ENCODE data around the gene TAGLN2.
"Not testable (repeated sequence)": the region's sequence is repeated elsewhere in the genome, so short reads cannot be mapped to it uniquely, and the experiment has no call there.

The TAGLN2 gene

DNA sequence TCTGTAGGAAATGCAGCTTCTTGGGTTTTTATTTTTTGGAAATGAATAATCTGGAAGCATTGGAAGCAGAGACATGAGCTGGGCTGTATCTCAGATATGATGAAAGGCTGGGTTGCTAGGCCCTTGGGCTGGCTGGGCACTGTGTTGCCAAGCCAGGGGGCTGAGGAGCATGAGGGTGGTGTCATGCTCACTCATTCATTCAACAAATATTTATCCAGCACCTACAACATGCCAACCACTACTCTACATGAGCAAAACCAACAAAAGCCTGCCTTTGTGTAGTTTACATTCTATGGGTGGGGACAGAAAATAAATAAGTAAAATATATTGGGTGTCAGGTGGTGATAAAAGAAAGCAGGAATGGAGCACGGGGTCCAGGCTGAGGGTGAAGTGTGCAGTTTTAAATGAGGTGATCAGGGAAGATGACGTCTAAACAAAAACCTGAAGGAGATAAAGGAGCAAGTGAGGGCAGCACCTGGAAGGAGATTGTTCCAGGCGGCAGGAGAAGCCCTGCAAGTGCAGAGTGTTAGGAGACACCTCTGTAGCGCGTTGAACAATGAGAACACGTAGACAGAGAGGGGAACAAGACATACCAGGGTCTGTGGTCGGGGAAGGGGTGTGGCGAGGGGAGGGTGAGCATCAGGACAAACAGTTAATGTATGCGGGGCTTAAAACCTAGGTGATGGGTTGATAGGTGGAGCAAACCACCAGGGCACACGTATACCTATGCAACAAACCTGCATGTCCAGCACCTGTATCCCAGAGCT lies 10.9 kb downstream of the TAGLN2 start:
- TF ChIP-seq, protein P1, sequence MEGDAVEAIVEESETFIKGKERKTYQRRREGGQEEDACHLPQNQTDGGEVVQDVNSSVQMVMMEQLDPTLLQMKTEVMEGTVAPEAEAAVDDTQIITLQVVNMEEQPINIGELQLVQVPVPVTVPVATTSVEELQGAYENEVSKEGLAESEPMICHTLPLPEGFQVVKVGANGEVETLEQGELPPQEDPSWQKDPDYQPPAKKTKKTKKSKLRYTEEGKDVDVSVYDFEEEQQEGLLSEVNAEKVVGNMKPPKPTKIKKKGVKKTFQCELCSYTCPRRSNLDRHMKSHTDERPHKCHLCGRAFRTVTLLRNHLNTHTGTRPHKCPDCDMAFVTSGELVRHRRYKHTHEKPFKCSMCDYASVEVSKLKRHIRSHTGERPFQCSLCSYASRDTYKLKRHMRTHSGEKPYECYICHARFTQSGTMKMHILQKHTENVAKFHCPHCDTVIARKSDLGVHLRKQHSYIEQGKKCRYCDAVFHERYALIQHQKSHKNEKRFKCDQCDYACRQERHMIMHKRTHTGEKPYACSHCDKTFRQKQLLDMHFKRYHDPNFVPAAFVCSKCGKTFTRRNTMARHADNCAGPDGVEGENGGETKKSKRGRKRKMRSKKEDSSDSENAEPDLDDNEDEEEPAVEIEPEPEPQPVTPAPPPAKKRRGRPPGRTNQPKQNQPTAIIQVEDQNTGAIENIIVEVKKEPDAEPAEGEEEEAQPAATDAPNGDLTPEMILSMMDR (IDR thresholded peaks at IDR 0.05; ENCODE audit: borderline replicate concordance, control extremely low read depth, extremely low read depth, insufficient read depth, missing control alignments) = no peak
- DNase-seq (ENCODE audit: low spot score) = no peak
- in situ Hi-C loops (cut with MboI; ENCODE audit: low sequenced_read_pairs, unreplicated experiment) = no loop called here

DNA sequence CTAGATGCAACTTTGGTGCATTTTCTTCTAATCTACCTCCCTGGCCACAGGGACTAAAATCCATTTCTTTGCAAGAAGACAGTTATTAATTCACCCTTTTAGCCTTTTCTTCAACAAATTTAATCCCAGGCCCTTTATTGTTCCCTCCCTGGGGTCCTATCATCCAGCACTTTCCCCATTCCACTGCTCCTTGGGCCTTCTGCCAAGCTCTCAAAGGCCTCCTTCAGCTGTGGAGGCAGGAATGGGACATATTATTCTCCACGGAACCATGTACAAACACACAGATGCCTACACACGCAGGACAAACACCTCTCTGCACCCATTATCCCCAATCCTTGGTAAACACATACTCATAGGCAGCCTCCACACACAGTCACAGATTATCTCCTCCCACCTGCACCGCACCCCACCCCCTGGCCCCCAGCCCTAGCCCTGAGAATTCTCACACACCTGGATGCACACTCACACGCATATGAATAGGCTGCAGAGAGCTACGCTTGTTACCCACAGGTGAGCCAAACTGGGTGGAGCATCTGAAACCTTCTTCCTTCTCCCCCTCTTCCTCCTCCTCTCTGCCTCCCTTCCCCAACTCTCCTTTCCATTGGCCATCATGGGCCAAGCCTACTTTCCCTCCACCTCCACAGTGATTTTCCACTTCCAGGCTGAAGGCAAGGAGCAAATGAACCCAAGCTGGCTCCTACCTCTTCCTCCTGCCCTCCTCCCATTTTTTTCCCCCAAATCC lies 11.7 kb downstream of the TAGLN2 start:
- TF ChIP-seq, protein P1 (IDR thresholded peaks at IDR 0.05; ENCODE audit: borderline replicate concordance, control extremely low read depth, extremely low read depth, insufficient read depth, missing control alignments) = no peak
- in situ Hi-C loops (cut with MboI; ENCODE audit: low sequenced_read_pairs, unreplicated experiment) = no loop called here
- DNase-seq (ENCODE audit: low spot score) = no peak

DNA sequence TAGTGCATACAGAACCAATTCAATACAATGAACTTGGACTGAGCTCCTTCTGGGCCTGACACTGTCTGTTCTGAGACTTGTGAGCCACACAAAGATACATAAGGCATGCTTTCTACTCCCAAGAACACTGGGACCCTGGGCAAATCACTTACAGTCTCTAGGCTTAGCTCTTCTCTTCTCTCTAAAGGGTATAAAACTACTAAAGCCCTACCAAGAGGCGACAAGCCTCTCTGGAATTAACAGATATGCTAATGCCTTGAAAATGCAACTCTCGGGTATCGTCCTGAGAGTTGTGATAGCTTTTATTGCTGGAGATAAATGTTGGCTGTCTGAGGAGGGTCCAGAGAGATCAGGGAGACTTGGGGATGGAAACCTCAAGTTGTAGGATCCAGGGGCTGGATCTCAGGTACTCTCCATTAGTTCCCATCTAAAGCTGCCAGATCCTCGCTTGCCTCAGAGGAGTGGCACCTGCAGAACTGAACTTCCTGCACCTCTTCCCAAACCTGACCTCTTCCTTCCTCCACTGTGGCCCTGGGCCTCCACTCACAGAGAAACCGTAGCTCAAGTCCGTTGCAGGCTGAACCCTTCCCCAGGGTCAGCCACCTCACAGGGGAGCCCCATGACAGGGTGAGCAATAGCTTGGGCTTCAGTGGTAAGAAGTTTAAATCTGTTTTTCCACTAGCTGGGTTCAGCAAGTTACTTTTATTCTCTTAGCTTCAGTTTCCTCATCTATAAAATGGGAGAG lies 13.8 kb downstream of the TAGLN2 start:
- TF ChIP-seq, protein P1 (IDR thresholded peaks at IDR 0.05; ENCODE audit: borderline replicate concordance, control extremely low read depth, extremely low read depth, insufficient read depth, missing control alignments) = no peak
- in situ Hi-C loops (cut with MboI; ENCODE audit: low sequenced_read_pairs, unreplicated experiment) = no loop called here
- no peak for DNase-seq (ENCODE audit: low spot score)

DNA sequence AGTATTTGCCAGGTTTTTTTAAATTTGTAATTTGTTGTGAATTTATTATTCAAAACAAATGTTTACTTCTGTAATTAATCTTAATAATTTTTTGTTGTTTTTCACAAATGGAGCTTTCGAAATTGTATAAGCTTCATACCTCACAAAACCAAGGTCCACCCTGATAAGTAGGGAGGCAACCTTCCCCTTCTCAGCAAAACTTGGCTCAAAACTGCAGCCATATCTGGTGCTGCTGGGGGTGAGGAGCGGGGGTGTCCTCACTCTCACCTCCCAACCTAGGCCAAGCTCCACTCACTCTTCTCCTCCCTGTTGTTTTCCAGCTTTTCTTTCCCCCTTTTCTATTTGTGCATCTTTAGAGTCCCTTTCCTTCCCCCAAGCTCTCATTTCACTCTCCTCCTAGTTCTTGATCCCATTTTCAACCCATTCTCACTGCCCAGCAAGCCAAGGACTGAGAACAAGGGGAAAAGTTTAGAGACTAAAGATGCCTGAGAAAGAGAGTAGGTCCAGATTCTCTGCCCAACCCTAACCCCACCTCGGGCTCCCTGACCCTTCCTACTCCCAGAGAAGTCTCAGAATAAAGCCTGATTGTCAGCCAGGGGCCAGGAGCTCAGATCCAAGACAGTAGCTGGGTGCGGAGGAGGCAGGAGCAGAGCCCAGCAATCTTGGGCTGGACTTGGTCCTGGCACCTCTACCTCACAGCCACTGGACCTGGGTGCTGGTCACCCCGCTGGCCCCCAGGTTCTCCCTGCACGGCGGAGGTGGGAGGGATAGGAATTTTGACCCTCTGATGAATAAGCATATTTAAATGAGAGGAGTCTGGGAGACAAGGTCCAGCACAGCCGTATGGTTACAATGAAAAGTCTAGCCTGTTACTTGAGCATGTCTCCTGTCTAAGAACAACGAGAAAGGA lies 17.0 kb downstream of the TAGLN2 start:
- TF ChIP-seq, protein P1 (IDR thresholded peaks at IDR 0.05; ENCODE audit: borderline replicate concordance, control extremely low read depth, extremely low read depth, insufficient read depth, missing control alignments) = no peak
- in situ Hi-C loops (cut with MboI; ENCODE audit: low sequenced_read_pairs, unreplicated experiment) = no loop called here

DNA sequence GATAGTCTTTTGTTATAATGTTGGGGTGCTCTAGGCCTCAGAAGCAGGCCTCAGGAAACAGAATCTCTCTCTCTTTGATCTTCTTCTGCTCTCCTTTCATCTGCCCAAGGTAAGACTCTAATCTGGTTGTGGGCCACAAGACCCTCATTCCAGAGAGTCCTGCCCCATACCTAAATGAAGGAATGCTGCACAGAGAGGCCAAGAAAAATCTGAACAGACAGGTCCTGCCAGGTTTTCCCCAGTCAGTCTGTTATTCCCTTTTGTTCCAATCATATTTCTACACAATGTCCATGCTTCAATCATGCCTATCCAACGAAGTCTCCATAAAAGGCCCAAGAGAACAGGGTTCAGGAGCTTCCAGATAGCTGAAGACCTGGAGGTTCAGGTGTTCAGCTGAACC lies 18.3 kb downstream of the TAGLN2 start:
- in situ Hi-C loops (cut with MboI; ENCODE audit: low sequenced_read_pairs, unreplicated experiment) = no loop called here
- DNase-seq (ENCODE audit: low spot score) = no peak
- TF ChIP-seq, protein P1 (IDR thresholded peaks at IDR 0.05; ENCODE audit: borderline replicate concordance, control extremely low read depth, extremely low read depth, insufficient read depth, missing control alignments) = no peak

More for the DNA sequence above, 17.0 kb downstream of the TAGLN2 start:
- DNase-seq (ENCODE audit: low spot score) = no peak

DNA sequence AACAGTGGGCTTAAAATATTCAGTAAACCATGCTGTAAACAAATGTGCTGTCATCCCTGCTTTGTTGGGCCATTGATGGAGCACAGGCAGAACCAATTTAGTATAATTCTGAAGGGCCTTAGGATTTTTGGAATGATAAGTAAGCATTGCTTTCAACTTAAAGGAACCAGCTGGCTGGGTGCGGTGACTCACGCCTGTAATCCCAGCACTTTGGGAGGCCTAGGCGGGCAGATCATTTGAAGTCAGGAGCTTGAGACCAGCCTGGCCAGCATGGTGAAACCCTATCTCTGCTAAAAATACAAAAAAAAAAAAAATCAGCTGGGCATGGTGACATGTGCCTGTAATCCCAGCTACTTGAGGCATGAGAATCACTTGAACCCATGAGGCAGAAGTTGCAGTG lies 21.3 kb downstream of the TAGLN2 start:
- in situ Hi-C loops (cut with MboI; ENCODE audit: low sequenced_read_pairs, unreplicated experiment); DNase-seq (ENCODE audit: low spot score): not testable (repeated sequence)
